Right lobe of liver (tissue), 4 donors: ENCODE measurements around the gene CHAMP1.

Source experiments
- POLR2A ChIP-seq: fragments of 450-650 bp; IDR thresholded peaks from one replicate; pipeline ENCODE4 v1.6.1; 2017; ENCODE audit warnings: antibody characterized with exemption, mild to moderate bottlenecking
- TF ChIP-seq, protein P1 (sequence below), 4 donors: fragments of 200-600 bp in 3 of 4; fragments of 450-650 bp in 1 of 4; IDR thresholded peaks; one replicate each; pipeline versions ENCODE4 v1.5.1 to v1.8.0; 2016 to 2022; ENCODE audit warnings: antibody characterized with exemption in 4 of 4, mild to moderate bottlenecking in 2 of 4
- donor health status: DM: no; HTN: no; CAD: no.
- donor health status: DM: no; HTN: no; CAD: no.
- donor health status: DM: no; HTN: yes; CAD: no.

DNA sequence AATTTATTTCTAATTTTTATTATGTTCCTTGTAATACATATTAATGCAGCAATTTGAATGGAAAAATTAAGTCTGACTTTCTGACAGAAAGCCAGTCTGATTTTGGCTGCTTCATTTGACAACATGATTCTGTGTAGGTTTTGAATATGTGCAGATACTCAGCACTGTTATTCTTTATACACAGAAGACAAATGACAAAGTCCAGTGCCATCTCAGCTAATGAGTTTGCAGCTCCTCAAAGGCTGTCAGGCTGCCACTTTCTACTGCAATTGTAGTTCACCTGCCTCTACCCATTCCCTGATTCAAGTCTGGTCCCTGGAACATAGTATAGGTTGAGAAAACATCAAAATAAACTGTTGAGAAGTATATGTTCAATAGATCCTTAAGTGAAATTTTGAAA is 2.9 kb upstream of the CHAMP1 start:
- TF ChIP-seq, protein P1, sequence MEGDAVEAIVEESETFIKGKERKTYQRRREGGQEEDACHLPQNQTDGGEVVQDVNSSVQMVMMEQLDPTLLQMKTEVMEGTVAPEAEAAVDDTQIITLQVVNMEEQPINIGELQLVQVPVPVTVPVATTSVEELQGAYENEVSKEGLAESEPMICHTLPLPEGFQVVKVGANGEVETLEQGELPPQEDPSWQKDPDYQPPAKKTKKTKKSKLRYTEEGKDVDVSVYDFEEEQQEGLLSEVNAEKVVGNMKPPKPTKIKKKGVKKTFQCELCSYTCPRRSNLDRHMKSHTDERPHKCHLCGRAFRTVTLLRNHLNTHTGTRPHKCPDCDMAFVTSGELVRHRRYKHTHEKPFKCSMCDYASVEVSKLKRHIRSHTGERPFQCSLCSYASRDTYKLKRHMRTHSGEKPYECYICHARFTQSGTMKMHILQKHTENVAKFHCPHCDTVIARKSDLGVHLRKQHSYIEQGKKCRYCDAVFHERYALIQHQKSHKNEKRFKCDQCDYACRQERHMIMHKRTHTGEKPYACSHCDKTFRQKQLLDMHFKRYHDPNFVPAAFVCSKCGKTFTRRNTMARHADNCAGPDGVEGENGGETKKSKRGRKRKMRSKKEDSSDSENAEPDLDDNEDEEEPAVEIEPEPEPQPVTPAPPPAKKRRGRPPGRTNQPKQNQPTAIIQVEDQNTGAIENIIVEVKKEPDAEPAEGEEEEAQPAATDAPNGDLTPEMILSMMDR (IDR thresholded peaks at IDR 0.05): no peak
- no peak for TF ChIP-seq POLR2A
